ENCODE data around the gene OGFOD2.

DNA sequence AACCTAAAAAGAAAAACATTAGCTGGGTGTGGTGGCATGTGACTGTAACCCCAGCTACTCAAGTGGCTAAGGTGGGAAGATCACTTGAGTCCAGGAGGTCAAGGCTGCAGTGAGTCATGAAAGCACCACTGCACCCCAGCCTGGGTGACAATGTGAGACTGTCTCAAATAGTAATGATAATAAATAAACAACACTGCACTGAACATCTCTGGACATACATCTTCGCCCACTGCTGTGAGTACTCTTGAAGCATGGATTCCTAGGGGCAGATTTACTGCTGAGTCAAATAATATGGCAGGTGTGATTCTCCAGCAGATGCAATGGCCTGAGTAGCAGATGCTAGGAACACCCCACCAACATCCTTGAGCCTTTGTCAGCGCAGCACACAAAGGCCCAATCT is 32.4 kb upstream of the OGFOD2 start:
- TF ChIP-seq RAD21 (IDR thresholded peaks at IDR 0.05) = no peak
- TF ChIP-seq, protein P1, sequence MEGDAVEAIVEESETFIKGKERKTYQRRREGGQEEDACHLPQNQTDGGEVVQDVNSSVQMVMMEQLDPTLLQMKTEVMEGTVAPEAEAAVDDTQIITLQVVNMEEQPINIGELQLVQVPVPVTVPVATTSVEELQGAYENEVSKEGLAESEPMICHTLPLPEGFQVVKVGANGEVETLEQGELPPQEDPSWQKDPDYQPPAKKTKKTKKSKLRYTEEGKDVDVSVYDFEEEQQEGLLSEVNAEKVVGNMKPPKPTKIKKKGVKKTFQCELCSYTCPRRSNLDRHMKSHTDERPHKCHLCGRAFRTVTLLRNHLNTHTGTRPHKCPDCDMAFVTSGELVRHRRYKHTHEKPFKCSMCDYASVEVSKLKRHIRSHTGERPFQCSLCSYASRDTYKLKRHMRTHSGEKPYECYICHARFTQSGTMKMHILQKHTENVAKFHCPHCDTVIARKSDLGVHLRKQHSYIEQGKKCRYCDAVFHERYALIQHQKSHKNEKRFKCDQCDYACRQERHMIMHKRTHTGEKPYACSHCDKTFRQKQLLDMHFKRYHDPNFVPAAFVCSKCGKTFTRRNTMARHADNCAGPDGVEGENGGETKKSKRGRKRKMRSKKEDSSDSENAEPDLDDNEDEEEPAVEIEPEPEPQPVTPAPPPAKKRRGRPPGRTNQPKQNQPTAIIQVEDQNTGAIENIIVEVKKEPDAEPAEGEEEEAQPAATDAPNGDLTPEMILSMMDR (IDR thresholded peaks at IDR 0.05; ENCODE audit: low read depth, low read length, missing input control) = no peak
- TF ChIP-seq, protein P2, sequence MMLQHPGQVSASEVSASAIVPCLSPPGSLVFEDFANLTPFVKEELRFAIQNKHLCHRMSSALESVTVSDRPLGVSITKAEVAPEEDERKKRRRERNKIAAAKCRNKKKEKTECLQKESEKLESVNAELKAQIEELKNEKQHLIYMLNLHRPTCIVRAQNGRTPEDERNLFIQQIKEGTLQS (IDR thresholded peaks at IDR 0.05) = no peak
- TF ChIP-seq YY1 (IDR thresholded peaks at IDR 0.05) = no peak
- TF ChIP-seq TAF1 (conservative IDR thresholded peaks at IDR 0.05) = no peak
- TF ChIP-seq GABPA (IDR thresholded peaks at IDR 0.05 in 1 of 2, conservative IDR thresholded peaks at IDR 0.05 in 1 of 2) = no peak
- TF ChIP-seq, protein P3, sequence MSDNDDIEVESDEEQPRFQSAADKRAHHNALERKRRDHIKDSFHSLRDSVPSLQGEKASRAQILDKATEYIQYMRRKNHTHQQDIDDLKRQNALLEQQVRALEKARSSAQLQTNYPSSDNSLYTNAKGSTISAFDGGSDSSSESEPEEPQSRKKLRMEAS (IDR thresholded peaks at IDR 0.05) = no peak
- TF ChIP-seq, protein P4, sequence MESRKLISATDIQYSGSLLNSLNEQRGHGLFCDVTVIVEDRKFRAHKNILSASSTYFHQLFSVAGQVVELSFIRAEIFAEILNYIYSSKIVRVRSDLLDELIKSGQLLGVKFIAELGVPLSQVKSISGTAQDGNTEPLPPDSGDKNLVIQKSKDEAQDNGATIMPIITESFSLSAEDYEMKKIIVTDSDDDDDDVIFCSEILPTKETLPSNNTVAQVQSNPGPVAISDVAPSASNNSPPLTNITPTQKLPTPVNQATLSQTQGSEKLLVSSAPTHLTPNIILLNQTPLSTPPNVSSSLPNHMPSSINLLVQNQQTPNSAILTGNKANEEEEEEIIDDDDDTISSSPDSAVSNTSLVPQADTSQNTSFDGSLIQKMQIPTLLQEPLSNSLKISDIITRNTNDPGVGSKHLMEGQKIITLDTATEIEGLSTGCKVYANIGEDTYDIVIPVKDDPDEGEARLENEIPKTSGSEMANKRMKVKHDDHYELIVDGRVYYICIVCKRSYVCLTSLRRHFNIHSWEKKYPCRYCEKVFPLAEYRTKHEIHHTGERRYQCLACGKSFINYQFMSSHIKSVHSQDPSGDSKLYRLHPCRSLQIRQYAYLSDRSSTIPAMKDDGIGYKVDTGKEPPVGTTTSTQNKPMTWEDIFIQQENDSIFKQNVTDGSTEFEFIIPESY (IDR thresholded peaks at IDR 0.05) = no peak
- TF ChIP-seq, protein P5, sequence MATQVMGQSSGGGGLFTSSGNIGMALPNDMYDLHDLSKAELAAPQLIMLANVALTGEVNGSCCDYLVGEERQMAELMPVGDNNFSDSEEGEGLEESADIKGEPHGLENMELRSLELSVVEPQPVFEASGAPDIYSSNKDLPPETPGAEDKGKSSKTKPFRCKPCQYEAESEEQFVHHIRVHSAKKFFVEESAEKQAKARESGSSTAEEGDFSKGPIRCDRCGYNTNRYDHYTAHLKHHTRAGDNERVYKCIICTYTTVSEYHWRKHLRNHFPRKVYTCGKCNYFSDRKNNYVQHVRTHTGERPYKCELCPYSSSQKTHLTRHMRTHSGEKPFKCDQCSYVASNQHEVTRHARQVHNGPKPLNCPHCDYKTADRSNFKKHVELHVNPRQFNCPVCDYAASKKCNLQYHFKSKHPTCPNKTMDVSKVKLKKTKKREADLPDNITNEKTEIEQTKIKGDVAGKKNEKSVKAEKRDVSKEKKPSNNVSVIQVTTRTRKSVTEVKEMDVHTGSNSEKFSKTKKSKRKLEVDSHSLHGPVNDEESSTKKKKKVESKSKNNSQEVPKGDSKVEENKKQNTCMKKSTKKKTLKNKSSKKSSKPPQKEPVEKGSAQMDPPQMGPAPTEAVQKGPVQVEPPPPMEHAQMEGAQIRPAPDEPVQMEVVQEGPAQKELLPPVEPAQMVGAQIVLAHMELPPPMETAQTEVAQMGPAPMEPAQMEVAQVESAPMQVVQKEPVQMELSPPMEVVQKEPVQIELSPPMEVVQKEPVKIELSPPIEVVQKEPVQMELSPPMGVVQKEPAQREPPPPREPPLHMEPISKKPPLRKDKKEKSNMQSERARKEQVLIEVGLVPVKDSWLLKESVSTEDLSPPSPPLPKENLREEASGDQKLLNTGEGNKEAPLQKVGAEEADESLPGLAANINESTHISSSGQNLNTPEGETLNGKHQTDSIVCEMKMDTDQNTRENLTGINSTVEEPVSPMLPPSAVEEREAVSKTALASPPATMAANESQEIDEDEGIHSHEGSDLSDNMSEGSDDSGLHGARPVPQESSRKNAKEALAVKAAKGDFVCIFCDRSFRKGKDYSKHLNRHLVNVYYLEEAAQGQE (IDR thresholded peaks at IDR 0.05) = no peak
- TF ChIP-seq JUND (IDR thresholded peaks at IDR 0.05) = no peak
- TF ChIP-seq EGR1 (IDR thresholded peaks at IDR 0.05; ENCODE audit: low read depth in 2 of 2) = no peak
- TF ChIP-seq RXRA (IDR thresholded peaks at IDR 0.05) = no peak

Data from liver (tissue), 3 donors.